ENCODE measurements around the gene LIN37.

DNA sequence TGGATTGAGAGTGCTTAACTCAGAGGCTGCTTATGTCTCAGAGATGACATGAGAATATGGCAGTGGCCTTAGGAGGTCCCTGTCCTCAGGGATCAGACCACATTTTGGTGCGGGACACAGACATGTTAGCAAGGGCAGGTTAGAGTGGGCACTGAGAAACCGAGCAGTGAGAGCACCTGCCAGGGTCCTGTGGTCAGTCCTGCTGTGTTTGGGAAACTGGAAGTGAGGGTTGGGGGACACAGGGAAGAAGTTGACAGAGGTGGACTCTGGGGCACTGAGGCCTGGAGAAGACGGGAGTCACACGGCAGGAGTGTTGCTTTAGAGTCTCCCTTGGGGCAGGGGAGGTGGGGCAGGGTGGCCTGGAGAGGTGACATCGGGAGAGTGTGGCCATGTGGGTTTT is 13.5 kb upstream of the LIN37 start:
- TF ChIP-seq POLR2A (conservative IDR thresholded peaks at IDR 0.05) (no peak), RAD21 (CRISPR knock-in tag; conservative IDR thresholded peaks at IDR 0.05 in 1 of 2, IDR thresholded peaks at IDR 0.05 in 1 of 2) (no peak), SREBF1 (IDR thresholded peaks at IDR 0.05; ENCODE audit: borderline replicate concordance, low read depth, low read length) (no peak), E2F3 (CRISPR knock-in tag; IDR thresholded peaks at IDR 0.05) (no peak), EZH2 (IDR thresholded peaks at IDR 0.05; ENCODE audit: borderline replicate concordance, low read depth, low read length) (no peak)
- TF ChIP-seq, protein P1, sequence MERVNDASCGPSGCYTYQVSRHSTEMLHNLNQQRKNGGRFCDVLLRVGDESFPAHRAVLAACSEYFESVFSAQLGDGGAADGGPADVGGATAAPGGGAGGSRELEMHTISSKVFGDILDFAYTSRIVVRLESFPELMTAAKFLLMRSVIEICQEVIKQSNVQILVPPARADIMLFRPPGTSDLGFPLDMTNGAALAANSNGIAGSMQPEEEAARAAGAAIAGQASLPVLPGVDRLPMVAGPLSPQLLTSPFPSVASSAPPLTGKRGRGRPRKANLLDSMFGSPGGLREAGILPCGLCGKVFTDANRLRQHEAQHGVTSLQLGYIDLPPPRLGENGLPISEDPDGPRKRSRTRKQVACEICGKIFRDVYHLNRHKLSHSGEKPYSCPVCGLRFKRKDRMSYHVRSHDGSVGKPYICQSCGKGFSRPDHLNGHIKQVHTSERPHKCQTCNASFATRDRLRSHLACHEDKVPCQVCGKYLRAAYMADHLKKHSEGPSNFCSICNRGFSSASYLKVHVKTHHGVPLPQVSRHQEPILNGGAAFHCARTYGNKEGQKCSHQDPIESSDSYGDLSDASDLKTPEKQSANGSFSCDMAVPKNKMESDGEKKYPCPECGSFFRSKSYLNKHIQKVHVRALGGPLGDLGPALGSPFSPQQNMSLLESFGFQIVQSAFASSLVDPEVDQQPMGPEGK (CRISPR knock-in tag; IDR thresholded peaks at IDR 0.05; ENCODE audit: borderline replicate concordance), result no peak
- TF ChIP-seq, protein P2, sequence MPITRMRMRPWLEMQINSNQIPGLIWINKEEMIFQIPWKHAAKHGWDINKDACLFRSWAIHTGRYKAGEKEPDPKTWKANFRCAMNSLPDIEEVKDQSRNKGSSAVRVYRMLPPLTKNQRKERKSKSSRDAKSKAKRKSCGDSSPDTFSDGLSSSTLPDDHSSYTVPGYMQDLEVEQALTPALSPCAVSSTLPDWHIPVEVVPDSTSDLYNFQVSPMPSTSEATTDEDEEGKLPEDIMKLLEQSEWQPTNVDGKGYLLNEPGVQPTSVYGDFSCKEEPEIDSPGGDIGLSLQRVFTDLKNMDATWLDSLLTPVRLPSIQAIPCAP (CRISPR knock-in tag; IDR thresholded peaks at IDR 0.05; ENCODE audit: borderline replicate concordance), result no peak
- TF ChIP-seq, protein P3, sequence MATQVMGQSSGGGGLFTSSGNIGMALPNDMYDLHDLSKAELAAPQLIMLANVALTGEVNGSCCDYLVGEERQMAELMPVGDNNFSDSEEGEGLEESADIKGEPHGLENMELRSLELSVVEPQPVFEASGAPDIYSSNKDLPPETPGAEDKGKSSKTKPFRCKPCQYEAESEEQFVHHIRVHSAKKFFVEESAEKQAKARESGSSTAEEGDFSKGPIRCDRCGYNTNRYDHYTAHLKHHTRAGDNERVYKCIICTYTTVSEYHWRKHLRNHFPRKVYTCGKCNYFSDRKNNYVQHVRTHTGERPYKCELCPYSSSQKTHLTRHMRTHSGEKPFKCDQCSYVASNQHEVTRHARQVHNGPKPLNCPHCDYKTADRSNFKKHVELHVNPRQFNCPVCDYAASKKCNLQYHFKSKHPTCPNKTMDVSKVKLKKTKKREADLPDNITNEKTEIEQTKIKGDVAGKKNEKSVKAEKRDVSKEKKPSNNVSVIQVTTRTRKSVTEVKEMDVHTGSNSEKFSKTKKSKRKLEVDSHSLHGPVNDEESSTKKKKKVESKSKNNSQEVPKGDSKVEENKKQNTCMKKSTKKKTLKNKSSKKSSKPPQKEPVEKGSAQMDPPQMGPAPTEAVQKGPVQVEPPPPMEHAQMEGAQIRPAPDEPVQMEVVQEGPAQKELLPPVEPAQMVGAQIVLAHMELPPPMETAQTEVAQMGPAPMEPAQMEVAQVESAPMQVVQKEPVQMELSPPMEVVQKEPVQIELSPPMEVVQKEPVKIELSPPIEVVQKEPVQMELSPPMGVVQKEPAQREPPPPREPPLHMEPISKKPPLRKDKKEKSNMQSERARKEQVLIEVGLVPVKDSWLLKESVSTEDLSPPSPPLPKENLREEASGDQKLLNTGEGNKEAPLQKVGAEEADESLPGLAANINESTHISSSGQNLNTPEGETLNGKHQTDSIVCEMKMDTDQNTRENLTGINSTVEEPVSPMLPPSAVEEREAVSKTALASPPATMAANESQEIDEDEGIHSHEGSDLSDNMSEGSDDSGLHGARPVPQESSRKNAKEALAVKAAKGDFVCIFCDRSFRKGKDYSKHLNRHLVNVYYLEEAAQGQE (IDR thresholded peaks at IDR 0.05; ENCODE audit: borderline replicate concordance), result no peak
- TF ChIP-seq, protein P3 (CRISPR knock-in tag; IDR thresholded peaks at IDR 0.05; ENCODE audit: low read depth), result no peak
- TF ChIP-seq, protein P4, sequence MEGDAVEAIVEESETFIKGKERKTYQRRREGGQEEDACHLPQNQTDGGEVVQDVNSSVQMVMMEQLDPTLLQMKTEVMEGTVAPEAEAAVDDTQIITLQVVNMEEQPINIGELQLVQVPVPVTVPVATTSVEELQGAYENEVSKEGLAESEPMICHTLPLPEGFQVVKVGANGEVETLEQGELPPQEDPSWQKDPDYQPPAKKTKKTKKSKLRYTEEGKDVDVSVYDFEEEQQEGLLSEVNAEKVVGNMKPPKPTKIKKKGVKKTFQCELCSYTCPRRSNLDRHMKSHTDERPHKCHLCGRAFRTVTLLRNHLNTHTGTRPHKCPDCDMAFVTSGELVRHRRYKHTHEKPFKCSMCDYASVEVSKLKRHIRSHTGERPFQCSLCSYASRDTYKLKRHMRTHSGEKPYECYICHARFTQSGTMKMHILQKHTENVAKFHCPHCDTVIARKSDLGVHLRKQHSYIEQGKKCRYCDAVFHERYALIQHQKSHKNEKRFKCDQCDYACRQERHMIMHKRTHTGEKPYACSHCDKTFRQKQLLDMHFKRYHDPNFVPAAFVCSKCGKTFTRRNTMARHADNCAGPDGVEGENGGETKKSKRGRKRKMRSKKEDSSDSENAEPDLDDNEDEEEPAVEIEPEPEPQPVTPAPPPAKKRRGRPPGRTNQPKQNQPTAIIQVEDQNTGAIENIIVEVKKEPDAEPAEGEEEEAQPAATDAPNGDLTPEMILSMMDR (IDR thresholded peaks at IDR 0.05 in 2 of 3, conservative IDR thresholded peaks at IDR 0.05 in 1 of 3; ENCODE audit: insufficient read depth in 2 of 3, low read depth in 1 of 3, low read length in 3 of 3), result no peak

Measured in K562 (cell line).